ENCODE measurements around the gene CPNE1.

DNA sequence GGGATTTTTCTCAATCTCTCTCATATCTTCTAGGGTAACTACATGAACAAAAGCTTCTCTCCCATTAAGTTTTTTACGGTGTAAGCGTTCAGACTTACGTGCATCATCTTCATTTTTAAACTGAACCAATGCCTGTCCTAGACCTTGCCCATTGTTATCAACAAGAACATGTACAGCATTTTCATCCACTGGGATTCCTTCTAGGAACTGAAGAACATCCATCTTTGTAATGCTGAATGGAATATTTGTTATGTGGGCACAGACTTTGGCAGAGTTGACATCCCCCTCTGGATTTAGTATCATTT lies 11.3 kb downstream of the CPNE1 start:
- TF ChIP-seq SP1 (IDR thresholded peaks at IDR 0.05; ENCODE audit: low read depth, low read length) = no peak
- no peak for TF ChIP-seq YY1 (IDR thresholded peaks at IDR 0.05; ENCODE audit: low read depth, low read length)
- TF ChIP-seq EGR1 (IDR thresholded peaks at IDR 0.05; ENCODE audit: borderline replicate concordance in 1 of 2, low read depth in 2 of 2, low read length in 2 of 2) = no peak
- TF ChIP-seq FOS (IDR thresholded peaks at IDR 0.05; ENCODE audit: borderline replicate concordance, extremely low read depth, insufficient read length) = no peak
- TF ChIP-seq CTCF (IDR thresholded peaks at IDR 0.05 in 2 of 3, conservative IDR thresholded peaks at IDR 0.05 in 1 of 3; ENCODE audit: control insufficient read depth in 2 of 3, extremely low read depth in 1 of 3, insufficient read depth in 1 of 3, low read depth in 3 of 3, low read length in 3 of 3) = no peak
- no peak for TF ChIP-seq SMAD1 (IDR thresholded peaks at IDR 0.05; ENCODE audit: low read depth, partially characterized antibody)
- TF ChIP-seq, protein P1, sequence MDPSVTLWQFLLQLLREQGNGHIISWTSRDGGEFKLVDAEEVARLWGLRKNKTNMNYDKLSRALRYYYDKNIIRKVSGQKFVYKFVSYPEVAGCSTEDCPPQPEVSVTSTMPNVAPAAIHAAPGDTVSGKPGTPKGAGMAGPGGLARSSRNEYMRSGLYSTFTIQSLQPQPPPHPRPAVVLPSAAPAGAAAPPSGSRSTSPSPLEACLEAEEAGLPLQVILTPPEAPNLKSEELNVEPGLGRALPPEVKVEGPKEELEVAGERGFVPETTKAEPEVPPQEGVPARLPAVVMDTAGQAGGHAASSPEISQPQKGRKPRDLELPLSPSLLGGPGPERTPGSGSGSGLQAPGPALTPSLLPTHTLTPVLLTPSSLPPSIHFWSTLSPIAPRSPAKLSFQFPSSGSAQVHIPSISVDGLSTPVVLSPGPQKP (IDR thresholded peaks at IDR 0.05; ENCODE audit: low read depth, low read length) = no peak
- no peak for TF ChIP-seq BHLHE40 (IDR thresholded peaks at IDR 0.05; ENCODE audit: borderline replicate concordance in 1 of 2, low read depth in 2 of 2, low read length in 1 of 2)
- no peak for TF ChIP-seq SPI1 (IDR thresholded peaks at IDR 0.05; ENCODE audit: borderline replicate concordance, insufficient read depth, low read depth, low read length)

All from GM12878 (cell line).